Mesendoderm (in vitro differentiated cells): ENCODE data around the gene ZBTB48. TPM values are rescaled to one million over a fixed set of nuclear protein-coding genes. Genes with fewer than 3 reads are reported as not detected.
"Not testable (repeated sequence)": the region's sequence is repeated elsewhere in the genome, so short reads cannot be mapped to it uniquely, and the experiment has no call there.

ENCODE experiments used
- DNase-seq: peaks from one replicate; pipeline ENCODE4 v3.0.0; 2013
- H2AK5ac ChIP-seq: 2 replicates; pipeline ENCODE4 v1.6.1; 2013; ENCODE audit warnings: low read length, inconsistent platforms
- H2BK120ac ChIP-seq: 2 replicates; pipeline ENCODE4 v1.6.1; 2013; ENCODE audit warnings: low read depth, mild to moderate bottlenecking, low read length, moderate library complexity, mixed read lengths
- H2BK15ac ChIP-seq: replicated peaks from 2 replicates; pipeline ENCODE4 v1.6.1; 2013; ENCODE audit warnings: low read depth, mild to moderate bottlenecking, moderate library complexity
- H2BK5ac ChIP-seq: 2 replicates; pipeline ENCODE4 v1.6.1; 2013; ENCODE audit warnings: low read length, inconsistent platforms
- H3K18ac ChIP-seq: 2 replicates; pipeline ENCODE4 v1.6.1; 2013; ENCODE audit warnings: mild to moderate bottlenecking, low read length, mixed read lengths
- H3K23ac ChIP-seq: one replicate; pipeline ENCODE4 v1.6.1; 2013; ENCODE audit warnings: low read length
- H3K27ac ChIP-seq: 2 replicates; pipeline ENCODE4 v1.5.1; 2013; ENCODE audit warnings: low read depth, mild to moderate bottlenecking, inconsistent platforms, low read length, moderate library complexity
- H3K27me3 ChIP-seq: 2 replicates; pipeline ENCODE4 v1.6.1; 2013; ENCODE audit warnings: low read length, control low read depth, mild to moderate bottlenecking, inconsistent platforms; ENCODE audit not compliant: insufficient read depth, poor library complexity
- H3K36me3 ChIP-seq: 2 replicates; pipeline ENCODE4 v1.6.1; 2013; ENCODE audit warnings: low read length, inconsistent platforms; ENCODE audit not compliant: control insufficient read depth, insufficient read depth
- H3K4ac ChIP-seq: one replicate; pipeline ENCODE4 v1.6.1; 2013; ENCODE audit warnings: low read depth, mild to moderate bottlenecking, low read length, moderate library complexity
- H3K4me1 ChIP-seq: 2 replicates; pipeline ENCODE4 v1.6.1; 2013; ENCODE audit warnings: low read depth, low read length, inconsistent platforms; ENCODE audit not compliant: control insufficient read depth
- H3K4me2 ChIP-seq: 2 replicates; pipeline ENCODE4 v1.6.1; 2013; ENCODE audit warnings: low read length
- H3K4me3 ChIP-seq: 2 replicates; pipeline ENCODE4 v1.5.1; 2013; ENCODE audit warnings: mild to moderate bottlenecking, low read length
- H3K56ac ChIP-seq: one replicate; pipeline ENCODE4 v1.6.1; 2013; ENCODE audit warnings: low read length
- H3K79me1 ChIP-seq: 2 replicates; pipeline ENCODE4 v1.6.1; 2013; ENCODE audit warnings: low read length, inconsistent platforms
- H3K79me2 ChIP-seq: 2 replicates; pipeline ENCODE4 v1.6.1; 2013; ENCODE audit warnings: mild to moderate bottlenecking, low read length; ENCODE audit not compliant: control insufficient read depth, insufficient read depth
- H3K9ac ChIP-seq: 2 replicates; pipeline ENCODE4 v1.6.1; 2013; ENCODE audit warnings: low read length, inconsistent platforms
- H4K5ac ChIP-seq: one replicate; pipeline ENCODE4 v1.6.1; 2013; ENCODE audit warnings: low read length
- H4K8ac ChIP-seq: one replicate; pipeline ENCODE4 v1.6.1; 2013; ENCODE audit warnings: low read depth, mild to moderate bottlenecking, control low read depth, low read length, moderate library complexity
- WGBS: extraction: QIAGEN DNeasy Blood & Tissue Kit; methylation state at CpG from one replicate; pipeline ENCODE4 v1.1.7; 2013; ENCODE audit warnings: low lambda C conversion rate, missing lambda C conversion rate; ENCODE audit not compliant: insufficient coverage; ENCODE audit errors: extremely low coverage; 5-methylcytosine and 5-hydroxymethylcytosine counted together
- small RNA-seq: library from polyadenylated mRNA; stranded (forward); fragments of <200 nt; extraction: miRNeasy Mini kit (QIAGEN cat#:217004); gene quantifications from one replicate; pipeline ENCODE3, GENCODE V24; 2013; ENCODE audit not compliant: insufficient read depth

The ZBTB48 gene

DNA sequence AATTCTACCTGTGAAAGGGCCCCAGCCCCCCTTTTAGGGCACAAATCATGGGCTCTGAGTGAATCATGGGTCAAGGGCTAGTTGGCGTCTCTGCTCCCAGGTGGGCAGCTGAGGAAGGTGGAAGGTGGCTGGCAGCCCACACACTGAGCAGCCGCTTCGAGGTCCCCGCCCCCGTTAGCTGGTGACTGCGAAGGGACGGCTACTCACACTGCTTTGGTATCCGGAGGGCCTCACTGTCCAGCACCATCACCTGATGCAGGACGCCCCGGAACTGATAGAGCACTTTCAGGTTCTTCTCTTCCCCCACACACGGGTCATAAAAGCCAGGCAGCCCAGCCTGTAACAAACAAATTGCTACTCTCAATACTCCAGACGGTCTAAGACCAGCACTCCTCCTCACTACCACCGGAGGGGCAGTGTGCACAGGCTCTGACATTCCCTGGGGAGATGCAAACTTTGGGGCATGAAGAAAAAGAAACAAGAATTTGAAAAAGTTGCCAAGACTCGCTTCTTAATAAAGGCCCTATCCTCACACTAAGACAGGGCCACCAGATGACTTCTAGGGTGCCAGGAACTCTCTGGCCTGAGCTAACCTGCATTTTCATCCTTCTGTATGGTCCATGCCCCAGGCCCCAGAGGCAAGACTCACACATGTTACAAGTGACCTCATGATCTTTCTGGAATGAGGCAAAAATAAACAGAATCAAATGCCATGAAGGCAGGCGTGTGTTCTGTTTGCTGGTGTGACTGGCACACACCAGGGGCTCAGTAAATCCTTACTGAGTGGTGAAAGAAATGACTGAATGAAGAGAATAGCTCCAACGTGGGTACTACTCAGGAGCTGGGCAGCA is 56.3 kb downstream of the ZBTB48 start:
- no peak overlapping the region for H3K4me3 ChIP-seq
- no peak overlapping the region for H3K23ac ChIP-seq
- no peak overlapping the region for H3K4ac ChIP-seq
- H4K8ac ChIP-seq: no peak overlapping the region
- H3K56ac ChIP-seq: no peak overlapping the region
- DNase-seq: no peak
- WGBS: no CpG with 5 or more reads among the region's 16 CpGs
- H4K5ac ChIP-seq: no peak overlapping the region
- no peaks in the 10 kb centered on the region for H3K4me1 ChIP-seq
- no peaks in the 10 kb centered on the region for H3K79me2 ChIP-seq
- H3K79me1 ChIP-seq: no peaks in the 10 kb centered on the region
- H2AK5ac ChIP-seq: no peak overlapping the region
- peaks cover 16% of the 10 kb centered on the region for H3K36me3 ChIP-seq
- H3K27me3 ChIP-seq: no peaks in the 10 kb centered on the region
- H3K9ac ChIP-seq: no peak overlapping the region
- no peak overlapping the region for H2BK5ac ChIP-seq
- no peak overlapping the region for H2BK120ac ChIP-seq
- no peak overlapping the region for H2BK15ac ChIP-seq
- no peak overlapping the region for H3K4me2 ChIP-seq
- no peak overlapping the region for H3K27ac ChIP-seq
- H3K18ac ChIP-seq: no peak overlapping the region

DNA sequence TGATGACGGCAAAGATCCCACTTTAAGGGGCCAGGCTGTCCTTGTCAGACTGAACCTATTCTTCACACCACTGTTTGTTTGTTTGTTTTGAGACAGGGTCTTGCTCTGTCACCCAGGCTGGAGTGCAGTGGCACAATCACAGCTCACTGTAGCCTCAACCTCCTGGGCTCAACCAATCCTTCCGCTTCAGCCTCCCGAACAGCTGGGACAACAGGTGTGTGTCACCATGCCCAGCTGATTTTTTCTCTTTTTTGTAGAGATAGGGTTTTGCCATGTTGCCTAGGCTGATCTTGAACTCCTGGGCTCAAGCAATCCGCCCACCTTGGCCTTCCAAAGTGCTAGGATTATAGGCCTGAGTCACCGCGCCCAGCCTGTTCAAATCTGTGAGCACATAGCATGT is 57.0 kb downstream of the ZBTB48 start:
- not testable (repeated sequence) for H2BK5ac ChIP-seq, H3K27ac ChIP-seq, H3K4ac ChIP-seq, H4K5ac ChIP-seq, H3K4me3 ChIP-seq, H3K18ac ChIP-seq, H3K4me2 ChIP-seq, H3K56ac ChIP-seq, H3K79me2 ChIP-seq, H3K27me3 ChIP-seq, H3K79me1 ChIP-seq, H2BK15ac ChIP-seq, H2AK5ac ChIP-seq, H2BK120ac ChIP-seq, DNase-seq, H3K9ac ChIP-seq, H4K8ac ChIP-seq, H3K23ac ChIP-seq, H3K4me1 ChIP-seq
- WGBS: no CpG with 5 or more reads among the region's 6 CpGs
- H3K36me3 ChIP-seq: peaks cover 16% of the 10 kb centered on the region

- no CpG with 5 or more reads among the region's 9 CpGs for WGBS
- H3K4me3 ChIP-seq: no peak overlapping the region
- no peak overlapping the region for H3K4me2 ChIP-seq
- peaks cover 16% of the 10 kb centered on the region for H3K36me3 ChIP-seq
- H2AK5ac ChIP-seq: no peak overlapping the region
- no peak overlapping the region for H3K56ac ChIP-seq
- H3K23ac ChIP-seq: no peak overlapping the region
- H4K5ac ChIP-seq: no peak overlapping the region
- no peaks in the 10 kb centered on the region for H3K27me3 ChIP-seq
- no peak overlapping the region for H3K18ac ChIP-seq
- H3K27ac ChIP-seq: no peak overlapping the region
- H3K4ac ChIP-seq: no peak overlapping the region
- H3K9ac ChIP-seq: no peak overlapping the region
- H4K8ac ChIP-seq: no peak overlapping the region
- H3K79me2 ChIP-seq: no peaks in the 10 kb centered on the region
- no peak overlapping the region for H2BK5ac ChIP-seq
- no peaks in the 10 kb centered on the region for H3K79me1 ChIP-seq
- no peak overlapping the region for H2BK120ac ChIP-seq
- no peaks in the 10 kb centered on the region for H3K4me1 ChIP-seq
- DNase-seq: no peak
- H2BK15ac ChIP-seq: no peak overlapping the region
Observed at GRCh38 chr1:6637770-6638169, 58.0 kb downstream of the ZBTB48 start.

GRCh38 chr1:6638226-6638625 is 58.4 kb downstream of the ZBTB48 start:
- Histone ChIP-seq H3K79me1 (no peaks in the 10 kb centered on the region), H4K5ac (no peak overlapping the region), H3K4ac (no peak overlapping the region), H4K8ac (no peak overlapping the region), H2BK15ac (no peak overlapping the region), H3K56ac (no peak overlapping the region), H3K18ac (no peak overlapping the region), H2BK5ac (no peak overlapping the region), H3K27ac (no peak overlapping the region), H3K36me3 (peaks cover 16% of the 10 kb centered on the region), H3K4me1 (no peaks in the 10 kb centered on the region), H3K9ac (no peak overlapping the region), H3K23ac (no peak overlapping the region), H3K4me2 (no peak overlapping the region), H2AK5ac (no peak overlapping the region), H3K4me3 (no peak overlapping the region), H3K79me2 (no peaks in the 10 kb centered on the region), H2BK120ac (no peak overlapping the region), H3K27me3 (no peaks in the 10 kb centered on the region)
- no CpG with 5 or more reads among the region's 18 CpGs for WGBS
- no peak for DNase-seq

Small RNAs within 50 kb of the gene (small RNA-seq; reads per million reads assigned to genes)
- gene RNU6-731P: not detected
